Spleen (tissue), 7 donors: Measurements from ENCODE around the gene DPF3.

Experiments used
- POLR2A ChIP-seq, 3 donors: fragments of 450-650 bp; IDR thresholded peaks; one replicate each; pipeline ENCODE4 v1.5.1; 2017; ENCODE audit warnings: antibody characterized with exemption in 3 of 3, mild to moderate bottlenecking in 1 of 3
- TF ChIP-seq, protein P1 (sequence below), 11 experiments: fragments of 200-600 bp in 7 of 11; fragments of 450-650 bp in 4 of 11; sonication (generic) in 4 of 11; IDR thresholded peaks in 8 of 11; conservative IDR thresholded peaks in 3 of 11; 1 replicate in 7 of 11; 2 replicates in 4 of 11; pipeline versions ENCODE4 v1.4.0 to v1.8.0; 2016 to 2021; ENCODE audit warnings: antibody characterized with exemption in 11 of 11, inconsistent platforms in 4 of 11, mild to moderate bottlenecking in 1 of 11
- donor health status: DM: no; HTN: no; CAD: no; lungs with moderate emphysema.
- donor health status: DM: no; HTN: no; CAD: no.
- donor health status: DM: no; HTN: no; CAD: no.

DNA sequence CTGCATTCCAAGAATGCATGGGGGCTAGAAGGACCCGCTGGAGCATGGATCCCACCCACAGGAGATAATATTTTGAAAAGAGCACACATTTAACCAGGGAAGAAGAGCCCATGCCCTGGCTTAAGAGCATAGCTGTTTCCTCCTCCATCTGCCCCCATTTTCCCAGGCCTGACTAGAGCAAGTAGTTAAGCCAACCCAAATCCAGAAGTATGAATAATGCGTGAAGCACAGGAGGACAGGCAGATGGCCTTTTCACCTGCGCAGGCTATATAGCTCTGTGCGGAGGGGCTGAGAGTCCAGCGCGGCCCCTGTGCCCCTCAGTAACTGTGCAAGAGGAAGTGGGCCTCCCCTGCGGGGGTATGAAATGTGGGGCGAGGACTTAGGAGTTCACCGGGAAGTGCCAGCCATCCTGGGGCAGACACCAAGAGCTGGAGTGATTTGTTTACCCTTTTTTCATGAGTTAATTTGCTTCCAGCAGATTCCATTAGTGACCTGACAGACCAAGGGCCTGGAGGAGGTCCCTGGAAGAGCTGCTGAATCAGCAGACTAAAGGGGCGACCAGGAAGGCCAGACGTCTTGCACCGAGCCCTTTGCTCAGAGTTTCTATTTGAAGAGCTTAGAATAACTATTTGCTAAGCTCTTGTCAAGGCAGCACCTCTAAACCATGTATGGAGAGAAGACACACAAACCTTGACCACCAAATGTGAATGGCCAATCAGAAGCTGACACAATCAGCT lies 37.2 kb downstream of the DPF3 start:
- TF ChIP-seq, protein P1, sequence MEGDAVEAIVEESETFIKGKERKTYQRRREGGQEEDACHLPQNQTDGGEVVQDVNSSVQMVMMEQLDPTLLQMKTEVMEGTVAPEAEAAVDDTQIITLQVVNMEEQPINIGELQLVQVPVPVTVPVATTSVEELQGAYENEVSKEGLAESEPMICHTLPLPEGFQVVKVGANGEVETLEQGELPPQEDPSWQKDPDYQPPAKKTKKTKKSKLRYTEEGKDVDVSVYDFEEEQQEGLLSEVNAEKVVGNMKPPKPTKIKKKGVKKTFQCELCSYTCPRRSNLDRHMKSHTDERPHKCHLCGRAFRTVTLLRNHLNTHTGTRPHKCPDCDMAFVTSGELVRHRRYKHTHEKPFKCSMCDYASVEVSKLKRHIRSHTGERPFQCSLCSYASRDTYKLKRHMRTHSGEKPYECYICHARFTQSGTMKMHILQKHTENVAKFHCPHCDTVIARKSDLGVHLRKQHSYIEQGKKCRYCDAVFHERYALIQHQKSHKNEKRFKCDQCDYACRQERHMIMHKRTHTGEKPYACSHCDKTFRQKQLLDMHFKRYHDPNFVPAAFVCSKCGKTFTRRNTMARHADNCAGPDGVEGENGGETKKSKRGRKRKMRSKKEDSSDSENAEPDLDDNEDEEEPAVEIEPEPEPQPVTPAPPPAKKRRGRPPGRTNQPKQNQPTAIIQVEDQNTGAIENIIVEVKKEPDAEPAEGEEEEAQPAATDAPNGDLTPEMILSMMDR (IDR thresholded peaks at IDR 0.05 in 8 of 11, conservative IDR thresholded peaks at IDR 0.05 in 3 of 11), result no peak
- no peak for TF ChIP-seq POLR2A (IDR thresholded peaks at IDR 0.05)
